Measurements from ENCODE around the gene B4GALT6. TPM values are rescaled to one million over a fixed set of nuclear protein-coding genes. Genes with fewer than 3 reads are reported as not detected.

B4GALT6 gene
- total and polyA plus RNA-seq, 2 of the 8 experiments (the other 6 are each of a cell fraction or from before 2014, with no cell fraction given): 6.3 to 41.5 TPM

- Histone ChIP-seq H2AFZ (ENCODE audit: low read length) (no peak overlapping the region), H4K5ac (ENCODE audit: insufficient read length, low read depth, low read length) (no peak overlapping the region), H3K9ac (replicated peaks in 1 of 4; ENCODE audit: extremely low read depth in 1 of 4, low read depth in 3 of 4, low read length in 3 of 4) (no peak overlapping the region), H3K18ac (ENCODE audit: extremely low read depth, low read length) (no peak overlapping the region), H4K91ac (replicated peaks; ENCODE audit: insufficient read length, low read length) (no peak overlapping the region), H2AK5ac (ENCODE audit: low read depth, low read length) (no peak overlapping the region), H2BK5ac (ENCODE audit: low read depth, low read length) (no peak overlapping the region), H4K20me1 (replicated peaks in 1 of 2; ENCODE audit: control insufficient read depth in 1 of 2, insufficient read depth in 2 of 2, low read length in 2 of 2) (no peaks in the 10 kb centered on the region), H3K4me3 (ENCODE audit: extremely low read depth in 1 of 4, insufficient read depth in 2 of 4, low read depth in 3 of 4, low read length in 4 of 4) (no peak overlapping the region), H3K23me2 (ENCODE audit: low read depth, low read length) (no peaks in the 10 kb centered on the region; the same call in 1 of the 2 replicates), H3K23ac (ENCODE audit: insufficient read length) (no peak overlapping the region), H2BK20ac (ENCODE audit: low read length) (no peak overlapping the region), H3K9me3 (ENCODE audit: insufficient read depth in 2 of 2, low read depth in 1 of 2, low read length in 1 of 2) (no peaks in the 10 kb centered on the region), H4K8ac (ENCODE audit: extremely low read depth, insufficient read depth, low read length) (no peak overlapping the region), H3K79me1 (ENCODE audit: low read depth, low read length) (peaks cover 4% of the 10 kb centered on the region), H3K79me2 (ENCODE audit: control insufficient read depth in 1 of 2, insufficient read depth in 2 of 2, low read length in 2 of 2) (0 out of 4 replicates have a peak, but pooled peaks cover 0 to 4% of the 10 kb centered on the region in 2 experiments), H3K27ac (ENCODE audit: low read depth, low read length) (no peak overlapping the region), H2BK12ac (ENCODE audit: low read depth, low read length) (no peak overlapping the region), H3K14ac (ENCODE audit: insufficient read length) (no peak overlapping the region), H3K36me3 (ENCODE audit: control insufficient read depth in 2 of 4, insufficient read depth in 4 of 4, low read length in 3 of 4) (peaks cover 0 to 5% (median 2%) of the 10 kb centered on the region in 4 experiments; a peak in 2 of 8 replicates), H2BK15ac (ENCODE audit: low read length) (no peak overlapping the region), H2BK120ac (replicated peaks; ENCODE audit: low read depth, low read length) (no peak overlapping the region), H3K56ac (replicated peaks; ENCODE audit: insufficient read length, low read depth, low read length) (no peak overlapping the region), H3K4me2 (ENCODE audit: insufficient read depth in 1 of 2, low read depth in 2 of 2, low read length in 2 of 2) (no peak overlapping the region), H3K4ac (replicated peaks; ENCODE audit: insufficient read length, low read depth, low read length) (no peak overlapping the region), H3K4me1 (replicated peaks in 1 of 4; ENCODE audit: control insufficient read depth in 3 of 4, insufficient read depth in 4 of 4, low read length in 3 of 4) (peaks cover 0 to 12% (median 3%) of the 10 kb centered on the region in 4 experiments; a peak in 4 of 7 replicates), H3K27me3 (replicated peaks in 1 of 4; ENCODE audit: control insufficient read depth in 3 of 4, extremely low read depth in 1 of 4, insufficient read depth in 3 of 4, low read length in 3 of 4) (no peaks in the 10 kb centered on the region)
- DNase-seq (ENCODE audit: low read depth in 1 of 2, low spot score in 2 of 2) (no peak), FAIRE-seq (no peak)
- CTCF ChIA-PET (ENCODE audit: partially characterized antibody): interaction anchor here (0.6 to 1.3 kb wide), 2 partner anchors 38 to 206 kb away, joined by 3 to 4 read pairs; no protein-coding TSS in a partner anchor
- WGBS, 2 experiments (ENCODE audit: extremely low coverage in 1 of 2, insufficient coverage in 1 of 2, insufficient read length in 1 of 2, insufficient replicate concordance in 2 of 2, low coverage in 1 of 2, low lambda C conversion rate in 2 of 2, missing lambda C conversion rate in 1 of 2): 94% methylated on average over 4 of the region's 4 CpGs; no CpG with 5 or more reads in 1 of the 2 experiments
- TF ChIP-seq MAX (IDR thresholded peaks at IDR 0.05): no peak
- POLR2A ChIA-PET (ENCODE audit: partially characterized antibody): no interaction called here
These were observed 41.4 kb downstream of the B4GALT6 start for GRCh38 chr18:31643003-31643402.

Data from H1 (cell line).